Glutamatergic neuron (in vitro differentiated cells): ENCODE results near the gene AMOTL2. TPM values are rescaled to one million over a fixed set of nuclear protein-coding genes. Genes with fewer than 3 reads are reported as not detected.

ENCODE experiments used
- DNase-seq: peaks from one replicate; pipeline ENCODE4 v3.0.0; 2022
- H3K27ac Mint-ChIP-seq: one replicate; pipeline ENCODE4 v1.8.0; 2020; ENCODE audit warnings: mild to moderate bottlenecking, mixed read lengths, inconsistent platforms; ENCODE audit not compliant: unreplicated experiment
- H3K27me3 Mint-ChIP-seq: one replicate; pipeline ENCODE4 v1.8.0; 2020; ENCODE audit warnings: mild to moderate bottlenecking, moderate library complexity, mixed read lengths, inconsistent platforms; ENCODE audit not compliant: unreplicated experiment
- H3K36me3 Mint-ChIP-seq: one replicate; pipeline ENCODE4 v1.8.0; 2020; ENCODE audit warnings: mild to moderate bottlenecking, mixed read lengths, inconsistent platforms; ENCODE audit not compliant: unreplicated experiment
- H3K4me1 Mint-ChIP-seq: one replicate; pipeline ENCODE4 v1.8.0; 2020; ENCODE audit warnings: mild to moderate bottlenecking, low read depth, mixed read lengths, inconsistent platforms; ENCODE audit not compliant: unreplicated experiment
- H3K4me3 Mint-ChIP-seq: one replicate; pipeline ENCODE4 v1.8.0; 2020; ENCODE audit warnings: mild to moderate bottlenecking, mixed read lengths, inconsistent platforms; ENCODE audit not compliant: unreplicated experiment
- H3K9me3 Mint-ChIP-seq: one replicate; pipeline ENCODE4 v1.8.0; 2020; ENCODE audit warnings: mild to moderate bottlenecking, moderate library complexity, mixed read lengths, inconsistent platforms; ENCODE audit not compliant: unreplicated experiment
- CTCF ChIP-seq: fragments of 200-600 bp; sonication (generic); IDR thresholded peaks from one replicate; pipeline ENCODE4 v1.5.0; 2021; ENCODE audit not compliant: partially characterized antibody, unreplicated experiment
- total RNA-seq: library from RNA; stranded (reverse); fragmentation: NEBNext Ultra II Directional; extraction: Animal tissue kit (Norgen Biotek cat#: 25700); gene quantifications from one replicate; pipeline ENCODE4 v1.2.1, GENCODE V29; 2021; ENCODE audit not compliant: unreplicated experiment

AMOTL2 gene
- total RNA-seq, 1 donor from 2014 or later = 38.1 TPM

DNA sequence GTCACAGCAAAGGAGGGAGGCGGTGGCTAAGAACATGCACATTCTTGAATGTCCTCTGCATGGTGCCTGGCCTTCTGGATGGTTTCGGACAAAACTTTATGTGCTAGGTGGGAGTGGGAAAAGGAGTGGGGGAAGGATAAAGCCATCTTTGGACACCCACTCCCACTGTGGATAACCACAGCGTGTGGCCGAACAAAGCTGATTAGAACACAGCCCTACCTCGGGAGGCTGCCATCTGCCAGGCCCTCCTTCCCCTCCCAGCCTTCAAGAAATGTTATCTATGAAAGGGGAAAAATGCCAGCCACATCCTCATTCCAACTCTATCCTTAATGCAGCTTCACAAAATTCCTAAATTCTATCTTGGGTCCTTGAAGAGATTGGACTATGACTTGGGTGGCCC, 18.8 kb downstream of the AMOTL2 start:
- no peak for TF ChIP-seq CTCF
- H3K9me3 Mint-ChIP-seq = no peaks in the 10 kb centered on the region
- H3K27me3 Mint-ChIP-seq = no peaks in the 10 kb centered on the region
- no peak overlapping the region for H3K27ac Mint-ChIP-seq
- peaks cover 8% of the 10 kb centered on the region for H3K36me3 Mint-ChIP-seq
- no peak for DNase-seq
- H3K4me1 Mint-ChIP-seq = peaks cover 3% of the 10 kb centered on the region
- H3K4me3 Mint-ChIP-seq = no peak overlapping the region

GRCh38 chr3:134354612-134355251, 19.5 kb downstream of the AMOTL2 start:
- Mint-ChIP-seq H3K27ac (no peak overlapping the region), H3K27me3 (no peaks in the 10 kb centered on the region), H3K36me3 (peaks cover 5% of the 10 kb centered on the region), H3K4me1 (peaks cover 3% of the 10 kb centered on the region), H3K9me3 (no peaks in the 10 kb centered on the region), H3K4me3 (no peak overlapping the region)
- no peak for TF ChIP-seq CTCF
- DNase-seq = no peak

GRCh38 chr3:134353831-134354611, 20.2 kb downstream of the AMOTL2 start:
- no peak for DNase-seq
- peaks cover 3% of the 10 kb centered on the region for H3K4me1 Mint-ChIP-seq
- H3K9me3 Mint-ChIP-seq = no peaks in the 10 kb centered on the region
- no peaks in the 10 kb centered on the region for H3K27me3 Mint-ChIP-seq
- no peak overlapping the region for H3K4me3 Mint-ChIP-seq
- peaks cover 5% of the 10 kb centered on the region for H3K36me3 Mint-ChIP-seq
- H3K27ac Mint-ChIP-seq = no peak overlapping the region
- TF ChIP-seq CTCF = no peak

DNA sequence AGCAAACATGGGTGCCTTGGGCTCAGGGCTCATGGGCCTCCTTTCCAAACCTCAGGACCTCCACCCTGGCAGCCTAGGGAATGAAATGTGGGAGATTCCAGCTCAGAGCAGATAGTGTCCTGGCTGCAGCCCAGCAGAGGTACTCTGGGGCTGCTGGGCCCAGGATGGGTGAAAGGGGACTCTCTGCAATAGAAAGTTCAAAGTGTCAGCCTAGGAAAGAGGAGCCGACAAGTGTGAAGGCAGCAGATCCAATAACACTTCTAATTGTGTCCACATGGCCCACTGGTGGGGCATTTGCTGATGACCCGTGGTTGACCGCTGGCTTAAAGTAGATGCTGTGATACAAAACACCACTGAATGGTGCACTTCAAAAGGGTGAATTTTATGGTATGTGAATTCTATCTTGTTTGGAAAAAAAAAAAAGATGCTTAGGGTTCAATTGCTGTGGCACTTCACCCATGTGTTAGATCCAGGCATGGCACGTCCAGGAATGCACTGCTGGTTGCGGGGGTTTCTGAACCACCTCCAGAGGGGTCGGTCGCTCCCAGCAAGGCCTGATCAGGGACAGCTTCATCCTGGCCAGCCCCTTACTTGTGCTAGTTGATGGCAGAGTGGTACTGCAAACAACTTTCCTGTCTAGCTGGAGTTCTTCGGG, 20.9 kb downstream of the AMOTL2 start:
- no peak overlapping the region for H3K4me3 Mint-ChIP-seq
- peaks cover 2% of the 10 kb centered on the region for H3K27me3 Mint-ChIP-seq
- H3K9me3 Mint-ChIP-seq = no peaks in the 10 kb centered on the region
- no peaks in the 10 kb centered on the region for H3K36me3 Mint-ChIP-seq
- peaks cover 1% of the 10 kb centered on the region for H3K4me1 Mint-ChIP-seq
- no peak for TF ChIP-seq CTCF
- no peak overlapping the region for H3K27ac Mint-ChIP-seq
- DNase-seq = no peak
